Karpas-422 (cell line): ENCODE results near the gene SNX19. TPM values are rescaled to one million over a fixed set of nuclear protein-coding genes. Genes with fewer than 3 reads are reported as not detected.

Source experiments
- DNase-seq: peaks from one replicate; pipeline ENCODE4 v3.0.0-alpha.2; 2015
- H2AFZ ChIP-seq: fragments of 200-600 bp; sonication (generic); 2 replicates; pipeline ENCODE4 v1.6.1; 2014; ENCODE audit warnings: antibody characterized with exemption, low read length, mixed read lengths
- H3K27ac ChIP-seq: fragments of 200-600 bp; sonication (generic); 2 replicates; pipeline ENCODE4 v1.5.1; 2014; ENCODE audit warnings: mild to moderate bottlenecking, low read length, moderate library complexity
- H3K27me3 ChIP-seq: fragments of 200-600 bp; sonication (generic); 2 replicates; pipeline ENCODE4 v1.6.1; 2014; ENCODE audit warnings: low read length, mixed read lengths
- H3K36me3 ChIP-seq: fragments of 200-600 bp; sonication (generic); 2 replicates; pipeline ENCODE4 v1.6.1; 2014; ENCODE audit warnings: low read length, mixed read lengths; ENCODE audit not compliant: insufficient read depth
- H3K4me1 ChIP-seq: fragments of 200-600 bp; sonication (generic); 2 replicates; pipeline ENCODE4 v1.6.1; 2014; ENCODE audit warnings: mild to moderate bottlenecking, low read length, mixed read lengths
- H3K4me2 ChIP-seq: fragments of 200-600 bp; sonication (generic); 2 replicates; pipeline ENCODE4 v1.6.1; 2014; ENCODE audit warnings: low read length, low read depth, mild to moderate bottlenecking; ENCODE audit not compliant: poor library complexity, severe bottlenecking
- H3K4me3 ChIP-seq: fragments of 200-600 bp; sonication (generic); 2 replicates; pipeline ENCODE4 v1.5.1; 2014; ENCODE audit warnings: mild to moderate bottlenecking, antibody characterized with exemption, low read length, mixed read lengths
- H3K79me2 ChIP-seq: fragments of 200-600 bp; sonication (generic); 2 replicates; pipeline ENCODE4 v1.6.1; 2014; ENCODE audit warnings: mild to moderate bottlenecking, low read length, mixed read lengths
- H3K9ac ChIP-seq: fragments of 200-600 bp; sonication (generic); 2 replicates; pipeline ENCODE4 v1.6.0; 2014; ENCODE audit warnings: low read length
- H3K9me2 ChIP-seq: fragments of 200-600 bp; sonication (generic), shearing (Covaris generic); replicated peaks from 2 replicates; pipeline ENCODE4 v1.6.0; 2014; ENCODE audit warnings: mild to moderate bottlenecking, low read length, moderate library complexity; ENCODE audit not compliant: insufficient read depth
- H3K9me3 ChIP-seq: fragments of 300-700, 200-600 bp; sonication (generic); 2 replicates; pipeline ENCODE4 v1.6.1; 2014; ENCODE audit warnings: low read length, mixed read lengths
- H4K20me1 ChIP-seq: fragments of 200-600 bp; sonication (generic); 2 replicates; pipeline ENCODE4 v1.6.1; 2014; ENCODE audit warnings: mild to moderate bottlenecking, antibody characterized with exemption, low read length, low read depth; ENCODE audit not compliant: insufficient read depth
- total RNA-seq: library from RNA; depleted of rRNA; stranded (reverse); fragments of >200 nt; shearing (Covaris generic); gene quantifications from 2 replicates; pipeline ENCODE4 v1.2.3, GENCODE V29; 2014; ENCODE audit warnings: low replicate concordance

Gene SNX19
- total RNA-seq, 1 experiment from 2014 or later = 30.7 TPM

DNA sequence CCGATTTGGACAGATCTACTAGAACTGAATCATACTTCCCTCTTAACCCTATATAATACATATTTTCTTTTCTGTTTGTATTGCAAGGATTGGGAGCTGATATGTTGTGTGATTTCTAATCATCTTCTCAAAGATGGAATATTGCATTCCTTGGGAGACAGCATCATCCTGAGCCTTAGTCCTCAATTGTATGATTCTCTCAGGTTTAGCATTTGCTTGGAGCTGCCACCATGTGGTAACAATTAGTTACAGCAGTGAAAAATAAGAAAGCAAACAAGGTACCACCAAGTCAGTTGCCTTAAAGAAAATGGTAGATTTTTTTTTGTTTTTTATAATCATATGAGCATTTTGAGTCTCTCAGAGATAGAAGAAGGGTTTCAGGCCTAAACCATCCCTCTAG is 11.9 kb downstream of the SNX19 start:
- Histone ChIP-seq H3K9me3 (no peaks in the 10 kb centered on the region), H3K79me2 (no peaks in the 10 kb centered on the region), H3K4me3 (no peak overlapping the region), H2AFZ (no peak overlapping the region), H3K9me2 (no peaks in the 10 kb centered on the region), H3K36me3 (peaks cover 10% of the 10 kb centered on the region), H3K4me2 (no peak overlapping the region), H3K27ac (no peak overlapping the region), H4K20me1 (no peaks in the 10 kb centered on the region), H3K4me1 (no peaks in the 10 kb centered on the region), H3K9ac (no peak overlapping the region), H3K27me3 (no peaks in the 10 kb centered on the region)
- no peak for DNase-seq

DNA sequence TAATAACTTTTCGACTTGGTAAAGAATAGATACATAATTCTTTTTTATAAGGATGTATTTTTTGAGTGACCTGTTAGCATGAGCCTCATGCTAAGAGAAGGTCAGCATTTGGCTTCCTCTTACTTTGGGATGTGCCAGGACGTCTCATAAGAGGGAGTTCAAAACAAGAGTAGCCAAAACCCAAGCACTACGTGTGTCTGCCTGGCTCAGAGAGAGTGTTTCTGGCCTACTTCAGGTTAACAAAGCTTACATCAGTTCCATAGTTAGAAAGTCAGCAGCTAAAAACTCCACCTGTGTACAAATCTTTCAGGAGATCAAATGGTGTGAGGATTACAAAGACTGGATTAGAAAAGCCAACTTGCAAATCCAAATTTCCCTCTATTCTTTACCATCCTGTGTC is 13.9 kb downstream of the SNX19 start:
- H3K4me3 ChIP-seq = no peak overlapping the region
- H3K9me3 ChIP-seq = no peaks in the 10 kb centered on the region
- H3K4me2 ChIP-seq = no peak overlapping the region
- no peak overlapping the region for H3K27ac ChIP-seq
- H2AFZ ChIP-seq = no peak overlapping the region
- no peaks in the 10 kb centered on the region for H4K20me1 ChIP-seq
- no peak overlapping the region for H3K9ac ChIP-seq
- no peaks in the 10 kb centered on the region for H3K79me2 ChIP-seq
- H3K36me3 ChIP-seq = peaks cover 10% of the 10 kb centered on the region
- H3K4me1 ChIP-seq = no peaks in the 10 kb centered on the region
- H3K9me2 ChIP-seq = no peaks in the 10 kb centered on the region
- DNase-seq = no peak
- H3K27me3 ChIP-seq = no peaks in the 10 kb centered on the region

DNA sequence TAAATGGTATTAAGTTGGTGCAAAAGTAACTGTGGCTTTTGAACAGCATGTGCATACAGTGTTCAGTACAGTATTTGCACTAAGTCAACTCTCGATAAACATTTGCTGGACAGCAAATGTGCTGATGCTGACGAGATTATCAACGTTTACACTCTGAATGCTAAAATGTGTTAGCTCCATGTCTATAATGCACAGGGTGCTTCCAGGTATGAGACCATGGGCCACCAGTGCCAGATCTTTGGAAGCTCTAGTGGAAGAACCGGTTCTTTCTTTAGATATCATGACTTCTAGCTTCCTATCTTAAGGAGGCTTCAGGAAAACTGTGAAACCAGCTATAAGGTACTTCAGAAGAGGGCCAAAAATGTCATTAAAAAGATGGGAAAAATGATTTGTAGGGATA is 17.2 kb downstream of the SNX19 start:
- Histone ChIP-seq H3K4me2 (no peak overlapping the region), H3K4me3 (no peak overlapping the region), H3K4me1 (no peaks in the 10 kb centered on the region), H2AFZ (no peak overlapping the region), H3K36me3 (peaks cover 8% of the 10 kb centered on the region), H3K27ac (no peak overlapping the region), H3K9me3 (no peaks in the 10 kb centered on the region), H3K27me3 (no peaks in the 10 kb centered on the region), H3K79me2 (no peaks in the 10 kb centered on the region), H3K9ac (no peak overlapping the region), H4K20me1 (no peaks in the 10 kb centered on the region), H3K9me2 (no peaks in the 10 kb centered on the region)
- DNase-seq = no peak

DNA sequence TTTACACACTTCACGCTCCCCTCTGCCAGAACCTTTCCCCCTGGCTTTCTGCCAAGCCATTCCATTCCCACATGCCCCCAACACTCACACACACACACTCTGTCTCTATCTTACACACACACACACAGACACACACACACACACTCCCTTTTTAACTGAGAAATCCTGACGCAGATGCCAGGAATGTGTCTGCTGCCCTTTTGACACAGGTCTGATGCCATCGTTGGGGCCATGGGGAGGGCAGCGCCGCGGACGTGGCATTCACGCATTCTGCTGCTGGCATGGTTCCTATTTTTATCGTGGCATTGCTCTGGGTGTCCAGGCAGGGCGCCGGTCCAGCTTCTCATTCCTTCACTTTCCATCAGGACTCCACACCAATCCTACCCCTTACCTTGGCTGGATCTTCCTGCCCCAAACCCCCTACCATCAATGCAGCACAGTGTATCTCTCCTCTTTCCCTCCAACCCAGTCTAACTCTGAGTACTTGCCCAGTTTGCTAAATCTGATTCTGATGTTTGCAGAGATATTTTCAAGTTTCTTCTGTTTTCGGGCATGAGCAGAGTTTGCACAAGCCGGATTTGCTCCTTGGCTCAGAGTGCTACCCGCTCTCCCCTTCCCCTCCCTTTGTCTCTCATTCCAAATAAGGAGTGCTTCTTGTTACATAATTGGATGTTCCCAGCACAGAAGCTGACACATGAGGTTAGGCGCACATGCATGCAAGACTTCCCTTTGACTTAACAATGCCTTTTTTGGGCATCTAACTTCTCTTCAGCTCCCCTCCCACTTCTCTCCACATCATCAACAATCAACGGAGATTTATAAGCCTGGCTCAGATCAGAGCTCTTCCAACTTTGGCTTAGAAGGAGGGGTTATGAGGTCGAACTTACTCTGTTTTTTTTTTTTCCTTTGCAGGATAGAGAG is 18.8 kb downstream of the SNX19 start:
- no peaks in the 10 kb centered on the region for H3K27me3 ChIP-seq
- H3K4me2 ChIP-seq = no peak overlapping the region
- H4K20me1 ChIP-seq = no peaks in the 10 kb centered on the region
- no peaks in the 10 kb centered on the region for H3K4me1 ChIP-seq
- no peak overlapping the region for H2AFZ ChIP-seq
- no peak overlapping the region for H3K4me3 ChIP-seq
- no peak for DNase-seq
- H3K27ac ChIP-seq = no peak overlapping the region
- H3K9me2 ChIP-seq = no peaks in the 10 kb centered on the region
- no peaks in the 10 kb centered on the region for H3K9me3 ChIP-seq
- H3K36me3 ChIP-seq = peaks cover 14% of the 10 kb centered on the region; the same call in 1 of the 2 replicates
- H3K79me2 ChIP-seq = no peaks in the 10 kb centered on the region
- no peak overlapping the region for H3K9ac ChIP-seq

DNA sequence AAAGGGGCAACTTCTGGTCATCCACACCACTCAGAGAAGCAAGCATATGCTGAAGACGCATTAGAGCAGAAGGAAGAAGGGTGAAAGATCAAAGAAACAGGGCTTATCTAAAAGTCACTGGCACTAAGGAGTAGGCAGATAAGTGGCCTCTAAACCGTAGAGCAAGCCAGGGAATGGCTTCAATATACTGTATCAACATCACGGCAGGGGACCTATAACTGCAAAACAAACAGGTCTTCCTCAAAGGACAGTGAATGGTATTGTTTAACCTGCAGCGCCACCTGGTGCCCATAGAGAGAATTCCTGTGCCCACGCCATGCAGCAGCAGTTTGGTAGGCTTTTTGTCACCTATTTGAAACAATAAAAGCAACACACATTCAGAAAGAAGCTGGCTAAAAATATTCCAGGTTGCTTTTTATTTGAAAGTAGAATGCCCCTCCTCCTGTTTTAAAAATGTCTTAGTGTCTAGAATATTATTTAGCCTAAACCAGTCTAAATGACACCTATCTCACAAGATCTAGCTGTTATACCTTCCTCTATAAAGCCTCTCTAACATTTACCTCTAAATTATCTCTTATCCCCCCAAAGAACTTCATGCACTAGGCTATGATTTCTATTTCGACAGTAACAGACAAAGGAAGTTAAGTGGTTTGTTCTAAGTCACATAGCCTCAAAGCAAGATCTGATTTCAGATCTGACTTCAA is 21.8 kb downstream of the SNX19 start:
- Histone ChIP-seq H2AFZ (no peak overlapping the region), H4K20me1 (no peaks in the 10 kb centered on the region), H3K27me3 (no peaks in the 10 kb centered on the region), H3K36me3 (peaks cover 11% of the 10 kb centered on the region; the same call in 1 of the 2 replicates), H3K27ac (no peak overlapping the region), H3K4me1 (no peaks in the 10 kb centered on the region), H3K9ac (no peak overlapping the region), H3K9me2 (no peaks in the 10 kb centered on the region), H3K4me2 (no peak overlapping the region), H3K79me2 (no peaks in the 10 kb centered on the region), H3K9me3 (no peaks in the 10 kb centered on the region), H3K4me3 (no peak overlapping the region)
- peak; percentile 74 for DNase-seq

DNA sequence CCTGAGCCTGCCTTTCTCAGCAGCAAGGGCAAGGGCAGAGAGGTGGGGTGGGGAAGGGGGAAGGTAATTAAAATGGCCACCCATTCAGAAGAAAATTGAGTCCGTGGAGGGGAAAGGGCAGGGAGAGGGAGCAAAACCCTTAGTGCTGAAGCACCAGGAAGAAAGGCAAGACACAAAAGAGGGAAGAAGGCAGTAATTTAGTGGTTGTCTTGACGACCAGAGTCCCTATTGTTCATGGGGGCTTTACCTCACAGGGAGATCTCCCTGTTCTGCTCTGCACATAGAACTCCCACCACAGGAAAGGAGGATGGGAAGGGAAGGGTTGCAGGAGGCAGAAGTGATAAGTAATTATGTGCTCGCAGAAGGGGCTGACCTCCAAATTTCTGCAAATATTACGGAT is 23.4 kb downstream of the SNX19 start:
- no peak overlapping the region for H3K9ac ChIP-seq
- H3K4me2 ChIP-seq = no peak overlapping the region
- no peaks in the 10 kb centered on the region for H3K4me1 ChIP-seq
- no peak overlapping the region for H3K27ac ChIP-seq
- H3K27me3 ChIP-seq = no peaks in the 10 kb centered on the region
- peaks cover 11% of the 10 kb centered on the region; the same call in 1 of the 2 replicates for H3K36me3 ChIP-seq
- H3K79me2 ChIP-seq = no peaks in the 10 kb centered on the region
- no peak overlapping the region for H2AFZ ChIP-seq
- DNase-seq = no peak
- no peak overlapping the region for H3K4me3 ChIP-seq
- no peaks in the 10 kb centered on the region for H3K9me2 ChIP-seq
- H4K20me1 ChIP-seq = no peaks in the 10 kb centered on the region
- no peaks in the 10 kb centered on the region for H3K9me3 ChIP-seq

DNA sequence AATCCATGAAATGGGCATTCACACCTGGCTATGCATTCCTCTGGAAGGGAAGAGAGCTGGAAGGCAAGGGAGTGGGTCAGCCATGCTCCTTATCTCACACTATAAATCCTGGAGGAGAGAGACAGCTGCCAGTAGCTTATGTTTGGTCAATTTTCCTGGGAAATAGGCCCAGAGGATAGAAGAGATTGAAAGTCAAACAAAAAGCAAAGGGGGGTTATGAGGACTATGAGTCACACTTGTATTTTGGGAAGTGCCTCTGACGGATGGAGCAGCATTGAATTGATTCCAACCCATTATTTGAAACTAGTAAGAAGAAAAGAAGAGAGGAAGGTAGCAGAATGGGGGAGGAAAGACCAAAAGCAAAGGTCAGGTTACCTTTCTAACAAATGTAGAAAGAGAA is 25.0 kb downstream of the SNX19 start:
- Histone ChIP-seq H3K4me2 (no peak overlapping the region), H3K27ac (no peak overlapping the region), H3K27me3 (no peaks in the 10 kb centered on the region), H3K4me1 (no peaks in the 10 kb centered on the region), H3K4me3 (no peak overlapping the region), H2AFZ (no peak overlapping the region), H4K20me1 (no peaks in the 10 kb centered on the region), H3K36me3 (peaks cover 11% of the 10 kb centered on the region; the same call in 1 of the 2 replicates), H3K9me2 (no peaks in the 10 kb centered on the region), H3K9ac (no peak overlapping the region), H3K79me2 (no peaks in the 10 kb centered on the region), H3K9me3 (no peaks in the 10 kb centered on the region)
- no peak for DNase-seq

DNA sequence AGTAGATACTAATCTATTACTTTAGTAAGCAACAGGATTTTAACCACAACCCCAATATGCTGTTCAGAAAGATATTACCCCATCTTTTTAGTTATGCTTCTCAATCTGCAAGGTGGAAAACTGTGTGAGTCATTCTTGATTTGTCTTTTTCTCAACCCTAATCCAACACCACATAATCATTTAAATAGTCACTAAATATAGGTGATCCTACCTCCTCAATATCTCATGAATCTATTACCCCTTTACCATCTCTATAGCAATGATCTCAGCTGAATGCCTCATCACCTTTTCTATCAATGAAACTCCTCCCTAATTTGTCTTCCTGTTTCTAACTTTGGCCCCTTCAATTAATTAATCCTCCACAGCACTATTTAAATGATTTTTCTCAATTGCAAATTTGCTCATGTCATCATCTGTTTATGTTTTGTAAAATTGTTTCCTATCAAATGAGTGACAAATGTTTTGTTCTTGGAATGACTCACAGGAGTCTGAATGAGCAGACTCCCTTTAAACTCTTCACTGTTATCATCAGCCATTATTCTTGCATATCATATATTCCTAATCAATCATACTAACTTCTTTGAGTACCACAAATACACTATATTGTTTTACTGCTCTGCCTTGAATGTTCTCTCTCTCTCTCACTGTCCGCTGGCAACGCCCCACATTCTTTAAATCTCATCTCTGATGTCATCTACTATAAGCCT is 26.1 kb downstream of the SNX19 start:
- Histone ChIP-seq H3K27ac (no peak overlapping the region), H3K9me2 (no peaks in the 10 kb centered on the region), H2AFZ (no peak overlapping the region), H3K9me3 (no peaks in the 10 kb centered on the region), H3K4me1 (no peaks in the 10 kb centered on the region), H3K27me3 (no peaks in the 10 kb centered on the region), H3K36me3 (peaks cover 11% of the 10 kb centered on the region; the same call in 1 of the 2 replicates), H3K4me2 (no peak overlapping the region), H4K20me1 (no peaks in the 10 kb centered on the region), H3K4me3 (no peak overlapping the region), H3K79me2 (no peaks in the 10 kb centered on the region), H3K9ac (no peak overlapping the region)
- no peak for DNase-seq
